GM12891 (cell line): ENCODE results near the gene MTREX.

Experiments used
- POLR2A ChIP-seq: IDR thresholded peaks from 2 replicates; pipeline ENCODE4 v1.6.1; 2011; ENCODE audit warnings: low read depth, low read length, control low read depth
- POLR2AphosphoS5 ChIP-seq: IDR thresholded peaks from 2 replicates; pipeline ENCODE4 v1.6.1; 2011; ENCODE audit warnings: low read depth, low read length, control low read depth
- POU2F2 ChIP-seq: IDR thresholded peaks from 2 replicates; pipeline ENCODE4 v1.6.1; 2011; ENCODE audit warnings: low read depth, mild to moderate bottlenecking, control low read depth, low read length, moderate library complexity
- TAF1 ChIP-seq: IDR thresholded peaks from 2 replicates; pipeline ENCODE4 v1.6.1; 2011; ENCODE audit warnings: low read depth, low read length, control low read depth

DNA sequence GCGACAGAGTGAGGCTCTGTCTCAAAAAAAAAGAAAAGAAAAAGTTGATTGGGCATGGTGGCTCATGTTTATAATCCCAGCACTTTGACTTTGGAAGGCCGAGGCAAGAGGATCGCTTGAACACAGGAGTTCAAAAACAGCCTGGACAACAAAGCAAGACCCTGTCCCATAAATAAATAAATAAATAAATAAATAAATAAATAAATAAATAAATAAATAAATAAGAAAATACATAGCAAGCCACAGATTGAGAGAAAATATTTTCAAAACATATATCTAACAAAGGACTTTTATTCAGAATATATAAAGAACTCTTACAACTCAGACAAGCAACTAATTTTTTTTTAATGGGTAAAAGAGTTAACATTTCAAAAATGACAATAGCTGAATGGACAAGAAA, 155.8 kb downstream of the MTREX start:
- no peak for TF ChIP-seq POLR2AphosphoS5
- no peak for TF ChIP-seq POLR2A
- no peak for TF ChIP-seq TAF1
- TF ChIP-seq POU2F2: no peak
